GM23338 (cell line): ENCODE measurements around the gene EXOSC5. TPM values are rescaled to one million over a fixed set of nuclear protein-coding genes. Genes with fewer than 3 reads are reported as not detected.

Experiments used
- ATAC-seq: fragments of 200-7000 bp; cut with Tn5 transposase; 3 replicates; pipeline ENCODE4 v1.9.1; 2020
- DNase-seq: peaks from one replicate; pipeline ENCODE4 v3.0.0-alpha.2; 2015; ENCODE audit warnings: low spot score
- H2AFZ ChIP-seq: fragments of 200-600 bp; sonication (generic); 2 replicates; pipeline ENCODE4 v1.8.0; 2016; ENCODE audit warnings: antibody characterized with exemption, mild to moderate bottlenecking, moderate library complexity
- H3F3A ChIP-seq: fragments of 200-600 bp; sonication (generic); replicated peaks from 2 replicates; pipeline ENCODE4 v1.8.0; 2017; ENCODE audit warnings: antibody characterized with exemption, mixed run types, low read depth
- H3K27ac ChIP-seq: fragments of 200-600 bp; sonication (generic); 2 replicates; pipeline ENCODE4 v1.6.1; 2016; ENCODE audit warnings: low read depth
- H3K27me3 ChIP-seq: fragments of 200-600 bp; sonication (generic); 2 replicates; pipeline ENCODE4 v1.8.0; 2016; ENCODE audit warnings: mild to moderate bottlenecking, mixed run types, moderate library complexity; ENCODE audit not compliant: insufficient read depth
- H3K36me3 ChIP-seq: fragments of 200-600 bp; sonication (generic); 2 replicates; pipeline ENCODE4 v1.8.0; 2016; ENCODE audit warnings: mild to moderate bottlenecking; ENCODE audit not compliant: insufficient read depth
- H3K4me1 ChIP-seq: fragments of 200-600 bp; sonication (generic); 2 replicates; pipeline ENCODE4 v1.8.0; 2016; ENCODE audit warnings: mild to moderate bottlenecking, moderate library complexity; ENCODE audit not compliant: insufficient read depth
- H3K4me2 ChIP-seq: fragments of 200-600 bp; sonication (generic); 2 replicates; pipeline ENCODE4 v1.7.1; 2017; ENCODE audit warnings: mixed run types
- H3K4me3 ChIP-seq: fragments of 200-600 bp; sonication (generic); 2 replicates; pipeline ENCODE4 v1.6.1; 2016; ENCODE audit warnings: mixed run types
- H3K79me2 ChIP-seq: fragments of 200-600 bp; sonication (generic); replicated peaks from 2 replicates; pipeline ENCODE4 v1.8.0; 2017; ENCODE audit warnings: mild to moderate bottlenecking; ENCODE audit not compliant: insufficient read depth
- H3K9me2 ChIP-seq: fragments of 200-600 bp; sonication (generic); 2 replicates; pipeline ENCODE4 v1.8.0; 2017; ENCODE audit not compliant: insufficient read depth
- H4K20me1 ChIP-seq: fragments of 200-600 bp; sonication (generic); replicated peaks from 2 replicates; pipeline ENCODE4 v1.8.0; 2017; ENCODE audit warnings: mild to moderate bottlenecking; ENCODE audit not compliant: insufficient read depth
- H3K27ac Mint-ChIP-seq: 2 replicates; pipeline ENCODE4 v1.8.0; 2020; ENCODE audit warnings: inconsistent platforms, mild to moderate bottlenecking, moderate library complexity, mixed read lengths
- H3K27me3 Mint-ChIP-seq: 3 replicates; pipeline ENCODE4 v1.8.0; 2022; ENCODE audit warnings: low read depth, mild to moderate bottlenecking, moderate library complexity, mixed read lengths, inconsistent platforms; ENCODE audit not compliant: insufficient read depth, poor library complexity
- H3K36me3 Mint-ChIP-seq: 3 replicates; pipeline ENCODE4 v1.8.0; 2021; ENCODE audit warnings: low read depth, mild to moderate bottlenecking, inconsistent platforms, moderate library complexity, mixed read lengths
- H3K4me1 Mint-ChIP-seq: 3 replicates; pipeline ENCODE4 v1.8.0; 2020; ENCODE audit warnings: mild to moderate bottlenecking, inconsistent platforms, mixed read lengths
- H3K4me3 Mint-ChIP-seq: 3 replicates; pipeline ENCODE4 v1.8.0; 2021; ENCODE audit warnings: moderate library complexity, mild to moderate bottlenecking, inconsistent platforms, mixed read lengths
- H3K9me3 Mint-ChIP-seq: 3 replicates; pipeline ENCODE4 v1.8.0; 2020; ENCODE audit warnings: moderate library complexity, mild to moderate bottlenecking, inconsistent platforms, mixed read lengths
- CREB1 ChIP-seq: fragments of 250-450 bp; sonication (Bioruptor Pico); IDR thresholded peaks from 2 replicates; pipeline ENCODE4 v1.5.0; 2020; ENCODE audit warnings: low read depth, mild to moderate bottlenecking, moderate library complexity
- CTCF ChIP-seq, 2 experiments: fragments of 200-600 bp in 1 of 2; sonication (generic) in 1 of 2; conservative IDR thresholded peaks; 2 replicates each; pipeline versions ENCODE4 v1.5.1 to v1.6.1; 2016 to 2017; ENCODE audit warnings: antibody characterized with exemption in 2 of 2, low read depth in 2 of 2, mild to moderate bottlenecking in 2 of 2, moderate library complexity in 1 of 2
- ETS1 ChIP-seq: IDR thresholded peaks from 2 replicates; pipeline ENCODE4 v1.6.1; 2016; ENCODE audit warnings: antibody characterized with exemption
- EZH2 ChIP-seq: fragments of 200-600 bp; sonication (generic); IDR thresholded peaks from one replicate; pipeline ENCODE4 v1.8.0; 2017; ENCODE audit warnings: antibody characterized with exemption, mild to moderate bottlenecking, low read depth; ENCODE audit not compliant: unreplicated experiment
- EZH2phosphoT487 ChIP-seq: fragments of 200-600 bp; sonication (generic); IDR thresholded peaks from one replicate; pipeline ENCODE4 v1.8.1; 2018; ENCODE audit warnings: antibody characterized with exemption; ENCODE audit not compliant: unreplicated experiment
- NANOG ChIP-seq: IDR thresholded peaks from 2 replicates; pipeline ENCODE4 v1.6.1; 2016; ENCODE audit warnings: antibody characterized with exemption, borderline replicate concordance
- ZNF114 ChIP-seq: fragments of 250-450 bp; sonication (Bioruptor Pico); IDR thresholded peaks from 2 replicates; pipeline ENCODE4 v1.5.0; 2020; ENCODE audit warnings: mild to moderate bottlenecking, moderate library complexity
- polyA plus RNA-seq: library from polyadenylated mRNA; unstranded; fragments of >200 nt; fragmentation: Nextera tagmentation; extraction: Ambion mirVana; gene quantifications from 2 replicates; pipeline ENCODE4 v1.2.1, GENCODE V29; 2016
- total RNA-seq: library from RNA; depleted of rRNA; stranded (reverse); fragments of >200 nt; shearing (Covaris generic); gene quantifications from 2 replicates; pipeline ENCODE4 v1.2.3, GENCODE V29; 2014

EXOSC5 gene
- total and polyA plus RNA-seq, 2 experiments from 2014 or later = 65.1 to 125 TPM

GRCh38 chr19:41366089-41366488, 31.1 kb downstream of the EXOSC5 start:
- Histone ChIP-seq H3K4me2 (no peak overlapping the region), H3K4me3 (no peak overlapping the region), H3K27ac (no peak overlapping the region), H3K9me2 (0 out of 2 replicates have a peak, but pooled peaks cover 4% of the 10 kb centered on the region), H2AFZ (no peak overlapping the region), H3K79me2 (peaks cover 6% of the 10 kb centered on the region; the same call in 1 of the 2 replicates), H3K4me1 (no peaks in the 10 kb centered on the region), H3F3A (0 out of 2 replicates have a peak, but pooled peaks cover 4% of the 10 kb centered on the region), H3K36me3 (no peaks in the 10 kb centered on the region), H4K20me1 (no peaks in the 10 kb centered on the region), H3K27me3 (no peaks in the 10 kb centered on the region)
- no peaks in the 10 kb centered on the region for H3K36me3 Mint-ChIP-seq
- peaks cover 5% of the 10 kb centered on the region for H3K27me3 Mint-ChIP-seq
- ATAC-seq = no peak
- DNase-seq = peak; percentile 67
- TF ChIP-seq ZNF114 (CRISPR knock-in tag) (no peak), EZH2phosphoT487 (no peak), CTCF (conservative IDR thresholded peaks at IDR 0.05; ENCODE audit: low read depth in 2 of 2) (peak; percentile 27 to 48)
- H3K4me1 Mint-ChIP-seq = peaks cover 3% of the 10 kb centered on the region; the same call in 1 of the 3 replicates
- H3K4me3 Mint-ChIP-seq = no peak overlapping the region
- no peaks in the 10 kb centered on the region for H3K9me3 Mint-ChIP-seq
- H3K27ac Mint-ChIP-seq = no peak overlapping the region

GRCh38 chr19:41364524-41365391, 32.4 kb downstream of the EXOSC5 start:
- Mint-ChIP-seq H3K4me1 (peaks cover 3% of the 10 kb centered on the region; the same call in 1 of the 3 replicates), H3K27me3 (peaks cover 8% of the 10 kb centered on the region), H3K4me3 (peak overlapping the region; percentile 87), H3K27ac (peak overlapping the region; percentile 98), H3K9me3 (no peaks in the 10 kb centered on the region), H3K36me3 (no peaks in the 10 kb centered on the region)
- H3K4me2 ChIP-seq = peak overlapping the region; percentile 76
- 0 out of 2 replicates have a peak, but pooled peaks cover 4% of the 10 kb centered on the region for H3K9me2 ChIP-seq
- H3F3A ChIP-seq = 0 out of 2 replicates have a peak, but pooled peaks cover 4% of the 10 kb centered on the region
- peaks cover 6% of the 10 kb centered on the region; the same call in 1 of the 2 replicates for H3K79me2 ChIP-seq
- peak overlapping the region; percentile 89 for H3K27ac ChIP-seq
- no peak overlapping the region for H2AFZ ChIP-seq
- DNase-seq (no peak), ATAC-seq (peak; percentile 6; the same call in 2 of the 3 replicates)
- no peaks in the 10 kb centered on the region for H3K4me1 ChIP-seq
- no peaks in the 10 kb centered on the region for H4K20me1 ChIP-seq
- H3K36me3 ChIP-seq = no peaks in the 10 kb centered on the region
- peak overlapping the region; percentile 60 for H3K4me3 ChIP-seq
- H3K27me3 ChIP-seq = no peaks in the 10 kb centered on the region
- TF ChIP-seq ETS1 (no peak), CTCF (conservative IDR thresholded peaks at IDR 0.05; ENCODE audit: low read depth in 2 of 2) (no peak), EZH2 (no peak), EZH2phosphoT487 (no peak), CREB1 (CRISPR knock-in tag) (no peak), NANOG (no peak)
